H9 (cell line): ENCODE measurements around the gene B3GNT9. TPM values are rescaled to one million over a fixed set of nuclear protein-coding genes. Genes with fewer than 3 reads are reported as not detected.

Experiments used
- DNase-seq: peaks from one replicate; pipeline ENCODE4 v3.0.0-alpha.2; 2017
- H2AFZ ChIP-seq: one replicate; pipeline ENCODE4 v1.6.1; 2013; ENCODE audit warnings: mild to moderate bottlenecking, low read length, control low read depth, moderate library complexity
- H2AK5ac ChIP-seq: 2 replicates; pipeline ENCODE4 v1.6.1; 2013; ENCODE audit warnings: low read length, control low read depth, mixed read lengths; ENCODE audit not compliant: insufficient read length
- H2BK120ac ChIP-seq: one replicate; pipeline ENCODE4 v1.6.1; 2013; ENCODE audit warnings: low read depth, mild to moderate bottlenecking, low read length, control low read depth, inconsistent platforms; ENCODE audit not compliant: poor library complexity, severe bottlenecking
- H2BK12ac ChIP-seq: 2 replicates; pipeline ENCODE4 v1.6.1; 2013; ENCODE audit warnings: low read length, control low read depth, mixed read lengths, low read depth; ENCODE audit not compliant: insufficient read length
- H2BK15ac ChIP-seq: 2 replicates; pipeline ENCODE4 v1.6.1; 2013; ENCODE audit warnings: low read depth, low read length, control low read depth
- H2BK20ac ChIP-seq: one replicate; pipeline ENCODE4 v1.6.1; 2013; ENCODE audit warnings: low read depth, mild to moderate bottlenecking, low read length, control low read depth, inconsistent platforms; ENCODE audit not compliant: poor library complexity, severe bottlenecking
- H2BK5ac ChIP-seq: 2 replicates; pipeline ENCODE4 v1.6.1; 2013; ENCODE audit warnings: low read length, control low read depth, mixed read lengths; ENCODE audit not compliant: insufficient read length
- H3K14ac ChIP-seq: 2 replicates; pipeline ENCODE4 v1.6.1; 2013; ENCODE audit warnings: low read length, control low read depth; ENCODE audit not compliant: insufficient read depth
- H3K18ac ChIP-seq: 2 replicates; pipeline ENCODE4 v1.6.1; 2013; ENCODE audit warnings: low read depth, mild to moderate bottlenecking, mixed read lengths, low read length, control low read depth; ENCODE audit not compliant: insufficient read length
- H3K23ac ChIP-seq: 2 replicates; pipeline ENCODE4 v1.6.1; 2013; ENCODE audit warnings: low read length, control low read depth, mixed read lengths, low read depth; ENCODE audit not compliant: insufficient read length
- H3K23me2 ChIP-seq: 2 replicates; pipeline ENCODE4 v1.6.1; 2013; ENCODE audit warnings: low read depth, mild to moderate bottlenecking, mixed read lengths, low read length, control low read depth; ENCODE audit not compliant: insufficient read length, poor library complexity, severe bottlenecking
- H3K27ac ChIP-seq: 2 replicates; pipeline ENCODE4 v1.5.1; 2013; ENCODE audit warnings: low read length, control low read depth, mixed read lengths, low read depth; ENCODE audit not compliant: insufficient read length
- H3K27me3 ChIP-seq: 2 replicates; pipeline ENCODE4 v1.6.1; 2013; ENCODE audit warnings: low read length, control low read depth, inconsistent platforms; ENCODE audit not compliant: insufficient read depth
- H3K4ac ChIP-seq: 2 replicates; pipeline ENCODE4 v1.6.1; 2013; ENCODE audit warnings: low read depth, mild to moderate bottlenecking, control low read depth, inconsistent platforms, low read length, moderate library complexity
- H3K4me1 ChIP-seq: 2 replicates; pipeline ENCODE4 v1.6.1; 2013; ENCODE audit warnings: low read length, control low read depth, inconsistent platforms; ENCODE audit not compliant: insufficient read depth
- H3K4me2 ChIP-seq: 2 replicates; pipeline ENCODE4 v1.6.1; 2013; ENCODE audit warnings: low read length, control low read depth, mixed read lengths; ENCODE audit not compliant: insufficient read length, insufficient read depth
- H3K56ac ChIP-seq: 2 replicates; pipeline ENCODE4 v1.6.1; 2013; ENCODE audit warnings: low read depth, mild to moderate bottlenecking, mixed read lengths, low read length, control low read depth; ENCODE audit not compliant: insufficient read length
- H3K79me1 ChIP-seq: 2 replicates; pipeline ENCODE4 v1.6.1; 2013; ENCODE audit warnings: low read depth, mild to moderate bottlenecking, moderate library complexity, low read length, control low read depth, inconsistent platforms; ENCODE audit not compliant: insufficient read depth, poor library complexity, severe bottlenecking
- H3K79me2 ChIP-seq: 2 replicates; pipeline ENCODE4 v1.6.1; 2013; ENCODE audit warnings: low read length, control low read depth, inconsistent platforms; ENCODE audit not compliant: insufficient read depth
- H3K9ac ChIP-seq: 2 replicates; pipeline ENCODE4 v1.6.1; 2013; ENCODE audit warnings: low read length, control low read depth, mixed read lengths; ENCODE audit not compliant: insufficient read length; ENCODE audit errors: extremely low read depth
- H3K9me3 ChIP-seq: one replicate; pipeline ENCODE4 v1.6.1; 2013; ENCODE audit warnings: low read depth, low read length, inconsistent platforms; ENCODE audit not compliant: control insufficient read depth
- H3T11ph ChIP-seq: one replicate; pipeline ENCODE4 v1.6.1; 2013; ENCODE audit warnings: mild to moderate bottlenecking, low read length, control low read depth, inconsistent platforms
- H4K20me1 ChIP-seq: one replicate; pipeline ENCODE4 v1.6.1; 2013; ENCODE audit not compliant: control insufficient read depth, insufficient read length, insufficient read depth
- H4K5ac ChIP-seq: 2 replicates; pipeline ENCODE4 v1.6.1; 2013; ENCODE audit warnings: low read depth, mild to moderate bottlenecking, mixed read lengths, low read length, control low read depth; ENCODE audit not compliant: insufficient read length
- H4K8ac ChIP-seq: replicated peaks from 2 replicates; pipeline ENCODE4 v1.6.1; 2013; ENCODE audit warnings: low read length, control low read depth, mixed read lengths, low read depth; ENCODE audit not compliant: insufficient read length
- H4K91ac ChIP-seq: 2 replicates; pipeline ENCODE4 v1.6.1; 2013; ENCODE audit warnings: low read depth, mild to moderate bottlenecking, moderate library complexity, mixed read lengths, low read length, control low read depth; ENCODE audit not compliant: insufficient read length
- H3K27ac Mint-ChIP-seq, 3 experiments: 2 replicates in 2 of 3; 3 replicates in 1 of 3; pipeline ENCODE4 v1.8.0; 2020 to 2021; ENCODE audit warnings: mixed read lengths in 3 of 3, mild to moderate bottlenecking in 1 of 3, moderate library complexity in 1 of 3
- H3K27me3 Mint-ChIP-seq: 2 replicates; pipeline ENCODE4 v1.8.0; 2021; ENCODE audit warnings: low read depth, mild to moderate bottlenecking, moderate library complexity, mixed read lengths
- H3K36me3 Mint-ChIP-seq, 3 experiments: 2 replicates in 2 of 3; 3 replicates in 1 of 3; pipeline ENCODE4 v1.8.0; 2020 to 2021; ENCODE audit warnings: low read depth in 3 of 3, mixed read lengths in 3 of 3; ENCODE audit not compliant: insufficient read depth in 1 of 3
- H3K4me1 Mint-ChIP-seq, 2 experiments: 2 replicates each; pipeline ENCODE4 v1.8.0; 2020; ENCODE audit warnings: mixed read lengths in 2 of 2
- H3K4me3 Mint-ChIP-seq, 2 experiments: 2 replicates in 1 of 2; 3 replicates in 1 of 2; pipeline ENCODE4 v1.8.0; 2020 to 2021; ENCODE audit warnings: mild to moderate bottlenecking in 2 of 2, mixed read lengths in 2 of 2, moderate library complexity in 1 of 2
- H3K9me3 Mint-ChIP-seq, 2 experiments: 2 replicates in 1 of 2; 3 replicates in 1 of 2; pipeline ENCODE4 v1.8.0; 2020; ENCODE audit warnings: mild to moderate bottlenecking in 2 of 2, mixed read lengths in 2 of 2, moderate library complexity in 1 of 2
- WGBS: extraction: QIAGEN DNeasy Blood & Tissue Kit; methylation state at CpG from one replicate; pipeline ENCODE4 v1.1.7; 2013; ENCODE audit warnings: missing lambda C conversion rate, low lambda C conversion rate, mixed read lengths; ENCODE audit not compliant: insufficient read length; ENCODE audit errors: extremely low coverage; 5-methylcytosine and 5-hydroxymethylcytosine counted together
- total RNA-seq: library from RNA; stranded (reverse); gene quantifications from 2 replicates; pipeline ENCODE4 v1.2.1, GENCODE V29; 2021
- TF ChIP-seq, protein P1 (sequence below): fragments of 200-600 bp; sonication (generic); conservative IDR thresholded peaks from 3 replicates; pipeline ENCODE4 v1.8.0; 2021; ENCODE audit warnings: antibody characterized with exemption, mild to moderate bottlenecking

Gene B3GNT9
- total RNA-seq, 1 experiment from 2014 or later, result 11.2 TPM

DNA sequence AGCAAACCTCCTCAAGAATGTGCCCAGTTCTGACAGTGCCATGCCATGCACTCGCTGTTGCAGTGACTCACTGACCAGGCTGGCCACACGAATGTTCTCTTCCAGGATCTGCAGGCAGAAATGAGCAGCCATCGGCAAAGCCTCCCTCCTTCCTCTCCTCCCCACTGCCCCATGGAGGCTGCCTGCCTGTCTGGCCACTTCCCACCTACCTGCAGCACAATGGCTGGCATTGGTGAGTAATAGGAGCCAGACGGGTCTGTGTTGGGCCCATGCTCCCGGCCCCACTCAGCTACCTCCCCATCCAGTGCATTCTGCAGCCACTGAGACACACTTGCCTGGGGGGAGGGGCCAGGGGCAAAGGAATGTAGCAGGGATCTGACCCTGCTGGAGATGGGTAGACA lies 35.8 kb upstream of the B3GNT9 start:
- Histone ChIP-seq H2AK5ac (no peak overlapping the region), H3K4me2 (no peak overlapping the region), H2BK120ac (no peak overlapping the region), H2BK12ac (no peak overlapping the region), H4K8ac (no peak overlapping the region), H3K56ac (no peak overlapping the region), H3K9me3 (no peaks in the 10 kb centered on the region), H4K20me1 (no peaks in the 10 kb centered on the region), H3T11ph (no peak overlapping the region), H2BK5ac (no peak overlapping the region), H3K27me3 (peaks cover 4% of the 10 kb centered on the region), H3K14ac (no peak overlapping the region), H3K27ac (no peak overlapping the region), H3K18ac (no peak overlapping the region), H4K5ac (no peak overlapping the region), H3K23me2 (peaks cover 12% of the 10 kb centered on the region), H3K79me2 (no peaks in the 10 kb centered on the region), H3K4me1 (peaks cover 6% of the 10 kb centered on the region; the same call in 1 of the 2 replicates), H3K23ac (no peak overlapping the region), H3K79me1 (no peaks in the 10 kb centered on the region), H3K4ac (no peak overlapping the region), H2BK20ac (no peak overlapping the region), H4K91ac (no peak overlapping the region), H2AFZ (no peak overlapping the region), H3K9ac (no peak overlapping the region), H2BK15ac (no peak overlapping the region)
- Mint-ChIP-seq H3K36me3 (no peaks in the 10 kb centered on the region), H3K9me3 (no peaks in the 10 kb centered on the region; a peak in 2 of 5 replicates), H3K27me3 (peaks cover 29% of the 10 kb centered on the region), H3K4me3 (no peak overlapping the region), H3K4me1 (peaks cover 19 to 25% of the 10 kb centered on the region in 2 experiments), H3K27ac (no peak overlapping the region)
- no CpG with 5 or more reads among the region's 5 CpGs for WGBS
- DNase-seq, result no peak
- TF ChIP-seq, protein P1, sequence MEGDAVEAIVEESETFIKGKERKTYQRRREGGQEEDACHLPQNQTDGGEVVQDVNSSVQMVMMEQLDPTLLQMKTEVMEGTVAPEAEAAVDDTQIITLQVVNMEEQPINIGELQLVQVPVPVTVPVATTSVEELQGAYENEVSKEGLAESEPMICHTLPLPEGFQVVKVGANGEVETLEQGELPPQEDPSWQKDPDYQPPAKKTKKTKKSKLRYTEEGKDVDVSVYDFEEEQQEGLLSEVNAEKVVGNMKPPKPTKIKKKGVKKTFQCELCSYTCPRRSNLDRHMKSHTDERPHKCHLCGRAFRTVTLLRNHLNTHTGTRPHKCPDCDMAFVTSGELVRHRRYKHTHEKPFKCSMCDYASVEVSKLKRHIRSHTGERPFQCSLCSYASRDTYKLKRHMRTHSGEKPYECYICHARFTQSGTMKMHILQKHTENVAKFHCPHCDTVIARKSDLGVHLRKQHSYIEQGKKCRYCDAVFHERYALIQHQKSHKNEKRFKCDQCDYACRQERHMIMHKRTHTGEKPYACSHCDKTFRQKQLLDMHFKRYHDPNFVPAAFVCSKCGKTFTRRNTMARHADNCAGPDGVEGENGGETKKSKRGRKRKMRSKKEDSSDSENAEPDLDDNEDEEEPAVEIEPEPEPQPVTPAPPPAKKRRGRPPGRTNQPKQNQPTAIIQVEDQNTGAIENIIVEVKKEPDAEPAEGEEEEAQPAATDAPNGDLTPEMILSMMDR, result no peak
